Thymus (tissue), 11 donors: ENCODE measurements around the gene ATG4A. TPM values are rescaled to one million over a fixed set of nuclear protein-coding genes. Genes with fewer than 3 reads are reported as not detected.

Source experiments
- DNase-seq, 9 donors: peaks; one replicate each; pipeline ENCODE4 v3.0.0-alpha.2; 2013; ENCODE audit warnings: low spot score in 9 of 9, low read depth in 6 of 9, missing footprints in 1 of 9
- H3K27ac ChIP-seq, 2 donors: one replicate each; pipeline ENCODE4 v1.5.1; 2013; ENCODE audit warnings: control low read depth in 1 of 2, low read depth in 1 of 2, low read length in 1 of 2, mild to moderate bottlenecking in 1 of 2, moderate library complexity in 1 of 2
- H3K27me3 ChIP-seq, 2 donors: one replicate each; pipeline ENCODE4 v1.5.1; 2013; ENCODE audit warnings: low read length in 1 of 2; ENCODE audit not compliant: control insufficient read depth in 2 of 2, insufficient read depth in 1 of 2
- H3K36me3 ChIP-seq, 2 donors: one replicate each; pipeline ENCODE4 v1.5.1; 2013; ENCODE audit warnings: low read length in 1 of 2, mild to moderate bottlenecking in 1 of 2, moderate library complexity in 1 of 2; ENCODE audit not compliant: control insufficient read depth in 2 of 2, insufficient read depth in 2 of 2
- H3K4me1 ChIP-seq, 2 donors: one replicate each; pipeline ENCODE4 v1.5.1; 2013; ENCODE audit warnings: low read length in 2 of 2; ENCODE audit not compliant: control insufficient read depth in 2 of 2, insufficient read depth in 2 of 2
- H3K4me3 ChIP-seq, 2 donors: one replicate each; pipeline ENCODE4 v1.5.1; 2013; ENCODE audit warnings: low read length in 2 of 2, control low read depth in 1 of 2, mild to moderate bottlenecking in 1 of 2
- H3K9me3 ChIP-seq, 2 donors: one replicate each; pipeline ENCODE4 v1.5.1; 2013; ENCODE audit warnings: low read length in 1 of 2, mild to moderate bottlenecking in 1 of 2; ENCODE audit not compliant: control insufficient read depth in 2 of 2, insufficient read depth in 1 of 2
- WGBS: extraction: QIAGEN DNeasy Blood & Tissue Kit; methylation state at CpG from one replicate; pipeline ENCODE4 v1.1.7; 2013; 5-methylcytosine and 5-hydroxymethylcytosine counted together
- polyA plus RNA-seq: library from polyadenylated mRNA; stranded (reverse); fragments of 200-250 nt; gene quantifications from one replicate; pipeline ENCODE4 v1.2.3, GENCODE V29; 2013
- total RNA-seq: library from RNA; stranded (reverse); fragments of 120-200 nt; gene quantifications from one replicate; pipeline ENCODE4 v1.2.4, GENCODE V29; 2013
- donor health status: healthy.

Gene ATG4A
- total and polyA plus RNA-seq, 2 donors = 14.7 to 18.2 TPM

DNA sequence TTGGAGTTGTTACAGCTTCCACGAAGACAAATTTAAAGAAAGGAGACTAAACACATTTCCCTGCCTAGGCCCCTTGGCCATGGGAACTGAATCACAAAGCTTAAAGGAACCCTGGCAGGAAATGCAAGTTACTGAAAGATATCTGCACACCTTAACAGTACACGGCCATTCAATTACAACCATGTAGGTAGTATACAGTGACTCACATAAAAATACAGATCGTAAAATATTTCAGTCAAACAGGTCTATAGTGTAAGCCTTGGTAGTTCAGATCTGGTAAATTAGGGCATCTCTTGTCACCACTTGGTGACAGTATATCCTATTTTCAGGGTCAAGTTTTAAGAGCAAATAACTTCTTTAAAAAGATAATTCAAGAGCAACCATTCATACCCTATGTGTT lies 112.0 kb downstream of the ATG4A start:
- no peaks in the 10 kb centered on the region for H3K9me3 ChIP-seq
- no peak for DNase-seq
- H3K36me3 ChIP-seq = no peaks in the 10 kb centered on the region
- WGBS = 76% methylated on average over 3 of the region's 3 CpGs
- no peaks in the 10 kb centered on the region for H3K4me1 ChIP-seq
- H3K27me3 ChIP-seq = no peaks in the 10 kb centered on the region
- H3K4me3 ChIP-seq = no peak overlapping the region
- no peak overlapping the region for H3K27ac ChIP-seq

Other genes with a start within 250 kb of the ATG4A start
- gene TEX13B, start 109.4 kb upstream of the ATG4A start, total RNA-seq = not detected
- gene TEX13B, start 109.4 kb upstream of the ATG4A start, polyA plus RNA-seq = not detected
- gene VSIG1, start 46.7 kb upstream of the ATG4A start, total RNA-seq = 0.99 TPM
- gene VSIG1, start 46.7 kb upstream of the ATG4A start, polyA plus RNA-seq = 1.4 TPM
- 58.7 TPM for gene PSMD10, start 236 bp upstream of the ATG4A start, total RNA-seq
- 55.1 TPM for gene PSMD10, start 236 bp upstream of the ATG4A start, polyA plus RNA-seq